Measurements from ENCODE around the gene JPT2.

The JPT2 gene, protein sequence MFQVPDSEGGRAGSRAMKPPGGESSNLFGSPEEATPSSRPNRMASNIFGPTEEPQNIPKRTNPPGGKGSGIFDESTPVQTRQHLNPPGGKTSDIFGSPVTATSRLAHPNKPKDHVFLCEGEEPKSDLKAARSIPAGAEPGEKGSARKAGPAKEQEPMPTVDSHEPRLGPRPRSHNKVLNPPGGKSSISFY

GRCh38 chr16:1677942-1678499, at the start of gene JPT2:
Gene JPT2 (plus strand): TSS chr16:1678279. CDS start chr16:1678313, 34 bp downstream.
- H3K27ac ChIP-seq, result peak within 1 kb of the TSS in 10 of 11 experiments; percentile 52 to 92 (median 84); a peak in 21 of 22 replicates
- peak within 1 kb of the TSS; percentile 77 to 98 (median 93) for H3K4me2 ChIP-seq
- TF ChIP-seq Cebpa-rat (IDR thresholded peaks at IDR 0.05), result no peak
- peak within 1 kb of the TSS; percentile 77 to 89 (median 82) for H3K4me3 ChIP-seq
- no peaks in the 10 kb centered on the region for H3K27me3 ChIP-seq
- no peaks in the 10 kb centered on the region for H3K9me3 ChIP-seq (replicated peaks in 1 of 11)
- peaks cover 23 to 56% (median 37%) of the 10 kb centered on the region in 11 experiments for H3K36me3 ChIP-seq
- peak within 1 kb of the TSS; percentile 78 to 95 (median 86) for H3K9ac ChIP-seq
- peaks cover 28 to 57% (median 36%) of the 10 kb centered on the region in 10 experiments for H3K4me1 ChIP-seq
- H4K20me1 ChIP-seq, result peaks cover 21 to 85% (median 61%) of the 10 kb centered on the region in 11 experiments; a peak in 20 of 22 replicates

- no peak for TF ChIP-seq Cebpa-rat (IDR thresholded peaks at IDR 0.05)
- Histone ChIP-seq H3K36me3 (peaks cover 93 to 100% (median 99%) of the 10 kb centered on the region in 11 experiments), H3K27me3 (no peaks in the 10 kb centered on the region), H3K4me2 (no peak overlapping the region), H3K9ac (no peak overlapping the region), H3K4me1 (peaks cover 0 to 7% (median 2%) of the 10 kb centered on the region in 10 experiments; a peak in 3 of 20 replicates), H4K20me1 (peaks cover 36 to 100% (median 78%) of the 10 kb centered on the region in 11 experiments; a peak in 20 of 22 replicates), H3K4me3 (no peak overlapping the region), H3K27ac (no peak overlapping the region), H3K9me3 (replicated peaks in 1 of 11) (no peaks in the 10 kb centered on the region)
Observed at GRCh38 chr16:1630450-1631213, 47.4 kb upstream of the JPT2 start.

- H3K9ac ChIP-seq, result no peak overlapping the region
- H3K9me3 ChIP-seq (replicated peaks in 1 of 11), result no peaks in the 10 kb centered on the region
- peaks cover 93 to 100% (median 97%) of the 10 kb centered on the region in 11 experiments for H3K36me3 ChIP-seq
- H3K4me3 ChIP-seq, result no peak overlapping the region
- TF ChIP-seq Cebpa-rat (IDR thresholded peaks at IDR 0.05), result no peak
- no peak overlapping the region for H3K4me2 ChIP-seq
- peaks cover 31 to 97% (median 77%) of the 10 kb centered on the region in 11 experiments; a peak in 20 of 22 replicates for H4K20me1 ChIP-seq
- peaks cover 0 to 7% (median 2%) of the 10 kb centered on the region in 10 experiments; a peak in 3 of 20 replicates for H3K4me1 ChIP-seq
- no peak overlapping the region for H3K27ac ChIP-seq
- H3K27me3 ChIP-seq, result no peaks in the 10 kb centered on the region
Observed at GRCh38 chr16:1631230-1631629, 46.8 kb upstream of the JPT2 start.

DNA sequence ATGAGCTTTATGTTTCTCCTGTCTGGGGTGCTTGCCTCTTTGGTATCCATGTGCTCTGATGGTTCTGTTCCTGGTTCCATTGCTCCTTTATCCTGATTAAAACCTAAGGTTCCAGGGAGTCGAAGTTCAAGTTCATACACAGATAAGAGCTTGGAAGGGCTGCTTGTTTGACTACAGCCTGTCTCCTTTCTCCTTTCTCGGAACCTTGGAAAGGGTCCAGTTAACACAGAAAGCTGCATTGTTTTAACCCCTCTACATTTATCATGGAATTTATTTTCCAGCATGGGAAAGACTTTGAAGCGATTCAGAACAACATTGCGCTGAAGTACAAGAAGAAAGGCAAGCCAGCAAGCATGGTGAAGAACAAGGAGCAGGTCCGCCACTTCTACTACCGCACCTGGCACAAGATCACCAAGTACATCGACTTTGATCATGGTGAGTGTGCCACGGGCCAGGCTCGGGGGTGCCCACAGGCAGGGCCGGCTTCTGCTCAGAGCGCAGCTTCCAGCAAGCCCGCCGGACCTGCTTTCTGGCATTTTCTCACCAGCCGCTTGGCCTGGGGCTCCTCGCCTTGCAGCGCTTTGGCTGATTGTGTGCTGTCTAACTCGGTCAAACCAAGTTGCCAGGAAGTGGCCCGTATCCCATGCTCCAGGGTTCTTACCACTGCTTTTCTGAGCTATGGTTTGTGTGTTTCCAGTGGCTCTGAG, 46.0 kb upstream of the JPT2 start:
- TF ChIP-seq Cebpa-rat (IDR thresholded peaks at IDR 0.05), result no peak
- H3K9ac ChIP-seq, result no peak overlapping the region
- H3K4me2 ChIP-seq, result no peak overlapping the region
- H3K4me1 ChIP-seq, result peaks cover 0 to 7% (median 2%) of the 10 kb centered on the region in 10 experiments; a peak in 3 of 20 replicates
- no peak overlapping the region for H3K4me3 ChIP-seq
- H4K20me1 ChIP-seq, result peaks cover 27 to 95% (median 73%) of the 10 kb centered on the region in 11 experiments; a peak in 20 of 22 replicates
- H3K27ac ChIP-seq, result no peak overlapping the region
- no peaks in the 10 kb centered on the region for H3K27me3 ChIP-seq
- no peaks in the 10 kb centered on the region for H3K9me3 ChIP-seq (replicated peaks in 1 of 11)
- peaks cover 90 to 100% (median 95%) of the 10 kb centered on the region in 11 experiments for H3K36me3 ChIP-seq

DNA sequence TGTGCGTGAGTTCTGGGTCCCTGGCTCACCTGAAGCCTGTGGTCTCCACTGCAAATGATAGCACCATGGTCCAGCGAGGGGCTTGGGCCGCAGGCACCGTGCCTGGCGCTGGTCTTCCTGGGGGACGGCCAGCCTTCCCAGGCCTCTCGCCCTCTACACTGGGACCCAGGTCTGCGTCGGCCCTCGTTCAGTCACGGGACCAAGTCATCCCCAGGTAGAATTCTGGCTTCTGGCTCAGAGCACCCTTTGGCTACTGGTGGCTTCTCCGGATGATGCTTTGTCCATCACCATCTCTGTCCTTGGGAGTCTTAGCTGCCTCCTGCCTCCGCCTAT, 45.5 kb upstream of the JPT2 start:
- no peak overlapping the region for H3K27ac ChIP-seq
- no peak overlapping the region for H3K4me3 ChIP-seq
- H3K4me1 ChIP-seq, result peaks cover 0 to 9% (median 3%) of the 10 kb centered on the region in 10 experiments; a peak in 3 of 20 replicates
- H4K20me1 ChIP-seq, result peaks cover 27 to 95% (median 73%) of the 10 kb centered on the region in 11 experiments; a peak in 20 of 22 replicates
- no peaks in the 10 kb centered on the region for H3K9me3 ChIP-seq (replicated peaks in 1 of 11)
- H3K9ac ChIP-seq, result no peak overlapping the region
- no peak for TF ChIP-seq Cebpa-rat (IDR thresholded peaks at IDR 0.05)
- H3K36me3 ChIP-seq, result peaks cover 90 to 100% (median 95%) of the 10 kb centered on the region in 11 experiments
- no peak overlapping the region for H3K4me2 ChIP-seq
- H3K27me3 ChIP-seq, result no peaks in the 10 kb centered on the region

- H3K4me3 ChIP-seq, result no peak overlapping the region
- peaks cover under 1 to 16% (median 5%) of the 10 kb centered on the region in 10 experiments; a peak in 14 of 20 replicates for H3K4me1 ChIP-seq
- H3K4me2 ChIP-seq, result no peak overlapping the region
- H3K27me3 ChIP-seq, result no peaks in the 10 kb centered on the region
- H3K9me3 ChIP-seq (replicated peaks in 1 of 11), result no peaks in the 10 kb centered on the region
- H3K27ac ChIP-seq, result no peak overlapping the region
- 0 out of 22 replicates have a peak overlapping the region, but pooled peaks of 1 of the 11 experiments have one; percentile 10 for H3K9ac ChIP-seq
- H4K20me1 ChIP-seq, result peaks cover 23 to 95% (median 67%) of the 10 kb centered on the region in 11 experiments; a peak in 20 of 22 replicates
- TF ChIP-seq Cebpa-rat (IDR thresholded peaks at IDR 0.05), result no peak
- peaks cover 91 to 100% (median 97%) of the 10 kb centered on the region in 11 experiments for H3K36me3 ChIP-seq
Observed at GRCh38 chr16:1633310-1633709, 44.8 kb upstream of the JPT2 start.

- H4K20me1 ChIP-seq, result peaks cover 14 to 94% (median 55%) of the 10 kb centered on the region in 11 experiments; a peak in 19 of 22 replicates
- H3K4me3 ChIP-seq, result no peak overlapping the region
- no peak overlapping the region for H3K9ac ChIP-seq
- TF ChIP-seq Cebpa-rat (IDR thresholded peaks at IDR 0.05), result no peak
- peaks cover 13 to 29% (median 17%) of the 10 kb centered on the region in 10 experiments for H3K4me1 ChIP-seq
- no peak overlapping the region for H3K27ac ChIP-seq
- no peaks in the 10 kb centered on the region for H3K27me3 ChIP-seq
- H3K36me3 ChIP-seq, result peaks cover 91 to 100% (median 97%) of the 10 kb centered on the region in 11 experiments
- H3K9me3 ChIP-seq (replicated peaks in 1 of 11), result no peaks in the 10 kb centered on the region
- no peak overlapping the region for H3K4me2 ChIP-seq
Observed at GRCh38 chr16:1634541-1634940, 43.5 kb upstream of the JPT2 start.

DNA sequence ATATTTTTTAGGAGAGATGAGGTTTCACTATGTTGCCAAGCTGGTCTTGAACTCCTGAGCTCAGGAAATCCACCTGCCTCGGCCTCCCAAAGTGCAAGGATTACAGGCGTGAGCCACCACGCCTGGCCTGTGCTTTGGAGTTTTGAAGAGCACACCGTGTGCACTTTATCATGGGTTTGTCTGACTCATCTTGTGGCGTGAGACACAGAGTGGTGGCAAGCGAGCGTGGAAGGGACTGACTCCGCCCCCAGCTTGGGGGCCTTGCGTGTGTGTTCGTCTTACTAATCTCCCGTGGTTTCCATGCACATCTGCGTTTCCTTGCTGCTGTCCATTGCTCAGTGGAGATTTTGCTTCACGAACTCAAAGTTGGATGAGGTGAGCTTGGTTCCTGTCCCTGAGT, 43.0 kb upstream of the JPT2 start:
- H3K27ac ChIP-seq, result no peak overlapping the region
- H3K36me3 ChIP-seq, result peaks cover 86 to 98% (median 94%) of the 10 kb centered on the region in 11 experiments
- peaks cover 18 to 34% (median 23%) of the 10 kb centered on the region in 10 experiments for H3K4me1 ChIP-seq
- no peaks in the 10 kb centered on the region for H3K27me3 ChIP-seq
- no peaks in the 10 kb centered on the region for H3K9me3 ChIP-seq (replicated peaks in 1 of 11)
- H4K20me1 ChIP-seq, result peaks cover 14 to 88% (median 55%) of the 10 kb centered on the region in 11 experiments; a peak in 19 of 22 replicates
- no peak overlapping the region for H3K4me3 ChIP-seq
- no peak overlapping the region for H3K9ac ChIP-seq
- no peak for TF ChIP-seq Cebpa-rat (IDR thresholded peaks at IDR 0.05)
- H3K4me2 ChIP-seq, result no peak overlapping the region
